T-helper 2 cell treated with Interferon-gamma antibody and Interleukin-4, amounts not matched to agents 100 ng/mL and 5 ng/mL, for 36 hours (primary cell): ENCODE results near the gene SLC12A7. TPM values are rescaled to one million over a fixed set of nuclear protein-coding genes. Genes with fewer than 3 reads are reported as not detected.

ENCODE experiments used
- intact Hi-C: fragments of 100-400 bp; cut with micrococcal nuclease; formaldehyde crosslinking; loops from one replicate; pipeline ENCODE4 v1.15.1; 2023
- total RNA-seq: library from RNA; stranded (reverse); gene quantifications from 2 replicates; pipeline ENCODE4 v1.2.3, GENCODE V29; 2022

SLC12A7 gene
- total RNA-seq, 1 donor from 2014 or later = 107 TPM

DNA sequence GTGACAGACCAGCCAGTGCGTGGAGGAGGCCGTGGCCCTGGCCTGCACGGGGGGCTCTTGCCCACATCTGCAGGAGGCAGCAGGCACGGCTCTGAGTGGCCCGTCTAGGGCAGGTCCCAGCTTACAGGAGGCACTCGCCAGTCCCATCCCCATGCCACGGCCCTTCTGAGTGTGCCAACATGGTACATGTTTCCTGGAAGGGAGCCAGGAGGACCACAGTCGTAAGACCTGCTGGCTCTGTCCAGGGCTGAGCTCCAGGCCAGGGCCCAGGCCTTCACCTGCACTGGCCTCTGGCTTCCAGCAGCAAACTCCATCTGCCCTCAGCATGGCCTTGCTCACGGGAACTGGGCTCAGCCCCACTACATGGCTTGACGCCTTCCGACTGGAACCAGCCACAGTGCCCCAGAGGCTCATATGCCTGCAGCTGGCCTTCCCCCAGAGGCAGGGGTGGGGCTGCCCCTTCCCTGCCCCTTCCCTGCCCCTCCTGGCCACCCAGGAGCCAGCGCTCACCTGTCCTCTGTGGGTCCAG lies 99.5 kb downstream of the SLC12A7 start:
- intact Hi-C loops = no loop called here

DNA sequence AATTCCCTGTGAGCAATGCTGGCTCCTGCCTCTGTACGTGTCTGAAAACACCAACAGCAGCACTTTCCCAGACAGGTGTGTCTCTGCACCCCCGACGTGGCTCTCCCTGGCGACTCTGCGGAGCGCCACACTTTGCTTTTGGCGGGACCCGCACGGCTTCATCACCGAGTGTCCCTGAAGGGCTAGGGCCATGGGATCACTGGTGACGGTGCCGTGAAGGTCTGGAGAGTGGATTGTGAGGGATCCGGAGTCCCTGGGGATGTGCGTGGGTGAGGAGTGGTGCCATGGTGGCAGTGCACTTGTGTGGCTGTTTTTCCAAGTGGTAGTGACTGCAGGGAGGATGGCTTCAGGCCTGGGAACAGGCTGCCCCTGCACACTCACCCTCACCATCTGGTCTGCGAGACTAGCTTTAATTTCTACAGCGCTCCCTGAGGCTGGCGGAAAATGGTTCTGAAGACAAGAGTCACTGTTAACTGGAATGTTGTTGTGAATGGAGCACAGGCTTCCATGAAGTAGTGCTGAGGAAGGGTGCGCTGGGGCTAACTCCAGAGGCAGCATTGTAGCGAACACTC lies 100.0 kb downstream of the SLC12A7 start:
- intact Hi-C loops = loop anchor here (1.0 kb wide), 1 partner anchor 89 kb away; no protein-coding TSS in a partner anchor

DNA sequence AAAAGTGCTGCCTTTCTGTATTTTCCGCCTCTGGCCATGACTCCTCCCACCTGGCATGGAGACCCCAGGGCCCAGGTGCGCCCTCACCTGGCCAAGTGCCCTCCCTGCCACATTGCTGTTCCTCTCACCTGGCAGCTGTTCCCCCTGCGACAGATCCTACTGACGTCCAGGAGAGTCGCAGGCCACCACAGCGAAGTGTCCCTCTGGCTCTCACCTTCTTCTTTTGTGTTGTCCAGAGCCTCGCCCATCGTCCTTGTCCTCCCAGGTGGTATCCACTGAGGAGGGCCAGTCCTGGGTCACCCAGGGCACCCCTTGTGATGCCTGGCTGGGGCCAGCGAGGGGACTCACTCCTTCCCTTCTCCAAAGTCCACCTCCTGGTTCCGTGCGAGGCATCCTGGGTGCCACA lies 100.6 kb downstream of the SLC12A7 start:
- intact Hi-C loops = loop anchor here (1.0 kb wide), 1 partner anchor 88 kb away; no protein-coding TSS in a partner anchor

DNA sequence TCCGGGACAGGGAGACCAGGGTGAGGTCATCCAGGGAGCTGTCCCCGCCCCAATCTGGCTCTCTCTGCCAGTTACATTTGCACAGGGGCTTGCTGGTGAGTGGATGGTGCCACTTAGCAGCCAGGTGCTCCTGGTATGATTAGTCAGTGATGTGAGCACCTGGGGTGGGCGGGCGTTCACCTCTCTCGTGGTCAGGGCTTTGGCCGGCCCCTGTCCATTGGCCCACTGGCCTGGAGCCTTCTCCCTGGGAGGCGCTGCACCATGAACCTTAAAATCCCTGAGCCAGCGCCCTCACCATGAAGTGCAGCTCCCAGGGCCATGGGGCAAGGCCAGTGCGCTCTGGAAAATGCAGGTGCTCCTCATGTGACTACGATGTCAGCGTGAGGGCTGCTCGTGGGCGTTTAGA lies 101.2 kb downstream of the SLC12A7 start:
- intact Hi-C loops = loop anchor here (1.0 kb wide), 1 partner anchor 87 kb away; no protein-coding TSS in a partner anchor

DNA sequence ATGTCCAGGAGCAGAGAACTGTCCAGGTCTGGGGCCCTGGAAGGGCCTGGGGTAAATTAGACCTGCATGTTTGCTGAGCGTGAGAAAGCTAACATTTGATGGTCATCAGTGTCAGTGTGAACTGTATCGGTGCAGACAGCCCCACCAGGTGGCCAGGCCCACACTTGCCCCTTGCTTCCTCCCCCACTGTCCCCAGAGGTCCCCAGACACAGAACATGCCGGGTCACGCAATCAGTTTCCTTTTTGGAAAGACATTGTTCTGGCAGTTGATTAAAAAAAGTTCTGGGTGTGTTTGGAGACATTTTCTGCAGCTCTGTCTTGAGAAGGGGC lies 101.7 kb downstream of the SLC12A7 start:
- intact Hi-C loops = no loop called here

DNA sequence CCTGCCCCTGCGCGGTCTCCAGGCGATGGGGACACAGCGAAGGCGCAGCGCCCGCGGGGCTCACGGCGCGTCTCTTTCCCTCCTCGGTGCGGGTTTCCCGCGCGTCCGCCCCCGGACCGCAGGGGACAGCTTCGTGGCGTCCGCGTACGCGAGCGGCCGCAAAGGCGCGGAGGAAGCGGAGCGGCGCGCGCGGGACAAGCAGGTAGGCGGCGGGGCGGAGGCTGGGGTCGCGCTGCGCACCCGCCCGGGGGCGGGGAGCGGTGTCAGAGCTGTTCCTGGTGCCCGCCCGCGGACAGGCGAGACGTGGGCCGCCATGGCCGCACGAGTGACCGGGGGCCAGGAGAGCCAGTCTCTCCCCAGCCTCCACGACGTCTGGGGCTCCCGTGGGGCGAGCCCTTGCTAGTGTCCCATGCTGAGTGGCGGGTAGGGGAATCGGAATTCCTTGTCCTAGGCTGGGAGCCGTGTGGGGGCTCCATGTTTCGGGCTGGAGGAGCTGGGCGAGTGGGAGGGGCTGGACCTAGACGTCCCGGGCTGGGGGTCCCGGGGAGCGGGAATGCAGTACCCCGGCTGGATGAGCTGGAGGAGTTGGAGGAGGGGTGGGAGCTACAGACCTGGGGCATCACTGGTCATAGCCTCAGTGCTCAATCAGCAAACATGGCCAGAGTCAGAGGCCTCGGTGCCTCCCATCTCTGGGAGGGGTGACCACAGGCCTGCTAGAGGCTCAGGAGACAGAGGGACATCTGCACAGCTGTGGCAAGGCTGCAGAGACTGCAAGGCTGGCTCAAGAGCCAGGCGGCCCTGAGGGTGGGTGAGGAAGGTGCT lies 102.3 kb downstream of the SLC12A7 start:
- intact Hi-C loops = loop anchor here (2.0 to 10.0 kb wide), 2 partner anchors 95 to 131 kb away; no protein-coding TSS in a partner anchor

DNA sequence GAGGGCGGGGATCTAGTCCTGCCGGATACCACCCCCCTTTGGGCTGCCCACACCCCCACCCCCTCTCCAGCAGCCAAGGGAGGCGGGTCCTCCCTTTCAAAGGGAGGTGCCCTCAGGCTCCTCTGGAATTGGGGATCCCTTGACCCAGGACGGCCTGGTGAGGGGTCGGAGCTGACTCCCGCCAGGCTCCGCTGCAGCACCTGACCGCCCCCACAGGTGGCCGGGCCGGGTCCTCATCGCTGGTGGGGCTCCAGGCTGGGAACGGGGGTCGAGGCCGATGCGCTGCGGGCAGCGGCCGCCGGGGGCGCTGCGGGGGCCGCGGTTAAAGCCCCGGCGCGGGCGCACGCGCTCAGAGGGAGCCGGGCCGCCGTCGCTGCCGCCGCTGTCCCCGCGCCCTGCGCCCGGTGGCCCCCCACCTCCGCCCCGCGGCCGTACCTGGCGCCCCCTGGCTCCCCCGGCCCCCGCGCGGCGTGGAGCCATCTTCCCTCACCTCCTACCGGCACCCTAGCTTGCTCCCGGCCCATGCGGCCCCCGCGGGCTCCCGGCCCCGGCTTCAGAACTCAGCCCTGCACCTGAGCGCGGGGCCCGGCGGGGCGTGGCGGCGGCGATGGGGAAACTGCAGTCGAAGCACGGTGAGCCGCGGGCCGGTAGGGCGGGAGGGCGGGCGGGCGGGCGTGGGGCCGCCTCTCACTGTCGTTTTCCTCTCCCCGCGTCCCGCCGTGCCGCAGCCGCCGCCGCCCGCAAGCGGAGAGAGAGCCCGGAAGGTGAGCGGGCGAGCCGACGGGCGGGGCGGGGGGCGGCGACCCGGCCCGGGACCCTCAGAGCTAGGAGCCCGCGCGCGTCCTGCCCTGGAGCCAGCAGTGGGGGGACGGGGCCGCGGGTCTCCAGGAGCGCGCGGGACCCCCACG lies 103.2 kb downstream of the SLC12A7 start, which contains the start of gene NKD2:
TSS of gene NKD2 (plus strand) at position 352 of the 908 bp plus-strand sequence. CDS start at position 608, 256 bp downstream.
- intact Hi-C loops = loop anchor here (2.0 to 10.0 kb wide), 2 partner anchors 96 to 132 kb away; no protein-coding TSS in a partner anchor

DNA sequence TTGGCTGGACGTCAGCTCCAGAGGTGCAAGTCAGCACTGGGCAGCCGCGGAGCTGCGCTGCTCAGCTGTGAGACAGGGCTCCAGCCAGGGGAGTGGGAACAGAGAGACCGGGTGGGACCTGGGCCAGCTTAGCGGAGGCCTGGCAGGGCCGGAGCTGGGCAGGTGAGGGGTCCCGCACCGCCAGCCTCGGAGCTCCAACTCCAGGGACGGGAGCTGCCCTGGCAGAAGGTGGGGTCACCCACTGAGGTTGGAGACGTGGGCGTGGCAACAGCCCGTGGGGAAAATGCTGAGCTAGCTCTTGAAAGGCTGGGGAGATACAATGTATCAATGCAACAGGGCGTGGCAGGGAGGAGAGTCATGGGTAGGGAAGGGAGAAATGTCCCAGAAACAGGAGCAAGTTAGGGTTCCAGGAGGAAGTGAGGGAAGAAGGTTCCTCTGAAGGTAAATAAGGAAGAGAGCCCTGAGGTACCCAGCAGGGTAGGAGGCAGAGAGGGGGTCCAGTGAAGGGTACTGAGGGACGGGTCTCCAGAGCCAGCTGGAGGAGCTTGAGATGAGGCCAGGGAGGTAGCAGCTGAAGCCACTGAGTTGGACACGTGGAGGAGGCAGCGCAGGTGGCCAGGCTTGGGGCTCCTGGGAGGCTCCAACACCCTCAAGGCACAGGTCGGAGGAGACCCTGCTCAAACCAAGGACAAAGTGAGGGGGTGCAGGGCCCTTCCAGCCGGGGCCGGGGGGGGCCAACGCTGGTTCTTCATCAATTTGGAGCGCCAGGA lies 104.0 kb downstream of the SLC12A7 start:
- intact Hi-C loops = loop anchor here (2.0 to 10.0 kb wide), 2 partner anchors 97 to 133 kb away; no protein-coding TSS in a partner anchor

DNA sequence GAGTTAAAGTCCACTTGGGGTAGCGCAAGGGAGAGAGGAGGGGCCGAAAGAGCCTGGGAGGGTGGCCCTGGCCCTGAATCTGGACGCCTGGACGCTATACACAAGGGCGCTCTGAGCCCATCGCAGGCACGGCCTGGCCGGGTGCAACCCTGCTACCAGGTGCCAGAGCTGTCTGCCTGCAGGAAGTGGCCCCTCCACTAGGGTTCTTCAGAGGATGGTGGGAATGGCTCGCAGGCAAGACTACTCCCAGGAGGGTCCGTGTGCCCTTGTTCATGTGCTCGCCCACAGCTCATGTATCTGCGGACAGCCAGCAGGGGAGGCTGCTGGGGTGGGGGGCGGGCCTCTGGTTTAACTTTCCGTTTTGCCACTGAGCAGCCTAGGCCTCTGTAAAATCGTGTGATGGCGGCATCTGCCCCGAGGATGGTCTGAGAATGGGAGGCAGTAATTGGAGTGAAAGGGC lies 104.6 kb downstream of the SLC12A7 start:
- intact Hi-C loops = loop anchor here (10.0 kb wide), 1 partner anchor 98 kb away; no protein-coding TSS in a partner anchor

DNA sequence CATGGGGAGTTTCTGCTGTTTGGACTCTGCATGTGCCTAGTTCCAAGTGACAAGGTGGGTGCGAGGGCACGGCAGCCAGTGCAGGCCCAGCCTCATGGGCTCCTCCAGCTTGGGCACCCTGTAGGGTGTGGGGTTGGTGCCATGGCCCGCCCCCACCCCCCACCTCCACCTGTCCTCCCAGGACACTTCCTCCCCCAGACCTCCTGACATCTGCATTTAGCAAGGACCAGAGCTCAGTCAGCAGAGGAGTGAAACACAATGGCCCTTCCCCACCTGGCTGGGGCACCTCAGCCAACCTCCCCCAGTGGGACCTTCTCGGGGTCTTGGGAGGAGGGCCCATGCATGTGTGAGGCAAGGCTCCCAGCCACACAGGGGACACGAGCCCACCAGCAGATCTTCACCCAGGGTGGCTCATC lies 105.2 kb downstream of the SLC12A7 start:
- intact Hi-C loops = loop anchor here (10.0 kb wide), 1 partner anchor 98 kb away; no protein-coding TSS in a partner anchor

DNA sequence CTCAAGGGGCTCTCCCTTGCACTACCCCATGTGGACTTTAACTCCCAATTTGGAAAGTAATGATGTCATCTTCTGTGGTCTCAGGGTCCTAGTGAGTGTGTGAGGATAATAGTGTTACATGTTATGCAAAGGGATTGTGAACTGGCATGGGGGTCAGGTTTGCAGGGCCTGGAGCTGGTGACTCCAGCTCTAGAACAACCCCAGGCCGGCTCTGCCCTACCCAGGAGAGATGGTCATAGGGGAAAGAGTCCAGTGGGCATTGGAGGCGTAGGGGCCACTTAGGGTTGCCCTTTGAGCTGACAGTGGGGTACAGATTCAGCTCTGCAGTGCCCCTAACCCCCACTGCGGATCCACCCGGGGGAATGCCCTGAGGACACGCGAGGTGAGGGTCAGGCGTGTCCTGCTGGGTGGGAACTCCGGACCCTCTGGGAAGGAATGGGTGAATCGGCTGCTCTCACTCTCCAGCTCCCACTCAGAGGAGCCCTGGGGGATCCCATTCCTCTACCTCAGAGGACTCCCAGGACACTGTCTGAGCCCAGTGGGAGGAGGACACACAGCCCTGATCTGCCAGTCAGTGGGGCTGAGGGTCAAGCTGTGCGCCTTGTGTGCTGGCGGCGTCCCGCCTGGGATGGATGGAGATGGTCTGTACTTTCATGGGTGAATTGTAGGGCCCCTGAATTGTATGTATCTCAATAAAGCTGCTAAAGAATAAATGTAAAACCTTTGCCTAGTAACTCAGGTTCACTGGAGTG lies 105.8 kb downstream of the SLC12A7 start:
- intact Hi-C loops = loop anchor here (2.0 to 10.0 kb wide), 2 partner anchors 41 to 99 kb away; no protein-coding TSS in a partner anchor

DNA sequence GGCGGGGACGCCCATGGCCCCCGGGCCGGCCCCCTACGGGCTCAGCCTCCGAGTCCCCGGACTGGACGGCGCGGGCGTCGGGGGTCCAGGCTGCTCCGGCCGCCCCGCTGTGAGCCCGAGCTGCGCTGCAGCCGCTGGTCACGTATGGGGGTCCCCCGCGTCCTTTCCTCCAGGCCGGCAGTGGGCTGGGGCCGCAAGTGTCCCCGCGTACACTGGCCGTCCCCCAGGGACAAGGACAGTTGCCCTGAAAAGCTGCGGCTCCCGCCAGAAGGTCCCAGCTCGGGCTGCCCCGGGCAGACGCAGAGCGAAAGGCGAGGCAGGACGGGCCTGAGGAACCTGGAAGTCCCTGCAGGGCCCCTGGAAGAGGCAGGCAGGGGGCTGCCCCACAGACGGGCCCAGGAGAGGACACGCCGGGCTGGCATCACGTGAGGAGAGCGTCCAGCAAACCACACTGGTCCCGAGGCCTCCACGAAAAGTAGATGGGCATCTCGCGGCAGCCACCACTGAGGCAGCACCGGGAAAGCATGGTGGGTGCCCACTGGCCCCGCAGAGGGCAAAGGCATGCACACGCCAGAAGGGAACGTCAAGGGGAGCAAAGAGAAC lies 106.5 kb downstream of the SLC12A7 start:
- intact Hi-C loops = loop anchor here (2.0 to 10.0 kb wide), 2 partner anchors 41 to 99 kb away; no protein-coding TSS in a partner anchor

DNA sequence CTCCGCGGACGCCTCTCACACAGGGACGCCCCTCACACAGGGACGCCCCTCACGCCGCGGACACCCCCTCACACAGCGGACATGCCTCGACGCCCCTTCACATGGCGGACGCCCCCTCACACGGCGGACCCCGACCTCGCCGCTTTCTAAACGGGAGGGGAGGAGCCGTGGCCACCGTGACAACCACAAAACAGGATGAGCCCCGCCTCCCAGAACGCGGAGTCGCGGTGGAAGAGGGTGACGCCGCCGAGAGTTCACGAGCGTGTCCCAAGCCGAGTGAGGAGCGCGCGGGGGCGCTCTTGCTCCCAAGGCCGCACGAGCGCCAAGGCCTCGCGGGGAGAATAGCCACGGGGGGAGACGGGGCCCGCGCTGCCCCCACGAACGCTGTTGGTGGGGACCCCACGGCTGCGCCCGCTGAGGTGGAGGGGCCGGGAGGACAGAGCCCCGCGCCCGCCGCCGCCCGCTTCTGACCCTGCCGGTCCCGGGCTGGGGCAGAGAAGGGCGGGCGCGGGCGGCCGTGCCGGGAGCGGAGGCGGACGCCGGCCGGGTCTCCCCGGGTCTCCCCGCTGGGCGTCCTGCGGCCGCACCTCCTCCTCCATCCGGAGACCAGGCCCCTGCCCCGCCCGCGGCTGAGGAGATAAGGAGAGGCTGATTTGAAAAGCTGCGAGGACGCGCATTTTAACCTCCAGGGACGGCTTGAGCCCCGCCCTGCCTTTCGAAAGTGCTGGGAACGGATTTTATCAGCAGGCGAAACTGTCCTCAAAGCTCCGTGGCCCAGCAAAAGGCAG lies 107.2 kb downstream of the SLC12A7 start:
- intact Hi-C loops = loop anchor here (2.0 to 10.0 kb wide), 2 partner anchors 40 to 100 kb away; no protein-coding TSS in a partner anchor

DNA sequence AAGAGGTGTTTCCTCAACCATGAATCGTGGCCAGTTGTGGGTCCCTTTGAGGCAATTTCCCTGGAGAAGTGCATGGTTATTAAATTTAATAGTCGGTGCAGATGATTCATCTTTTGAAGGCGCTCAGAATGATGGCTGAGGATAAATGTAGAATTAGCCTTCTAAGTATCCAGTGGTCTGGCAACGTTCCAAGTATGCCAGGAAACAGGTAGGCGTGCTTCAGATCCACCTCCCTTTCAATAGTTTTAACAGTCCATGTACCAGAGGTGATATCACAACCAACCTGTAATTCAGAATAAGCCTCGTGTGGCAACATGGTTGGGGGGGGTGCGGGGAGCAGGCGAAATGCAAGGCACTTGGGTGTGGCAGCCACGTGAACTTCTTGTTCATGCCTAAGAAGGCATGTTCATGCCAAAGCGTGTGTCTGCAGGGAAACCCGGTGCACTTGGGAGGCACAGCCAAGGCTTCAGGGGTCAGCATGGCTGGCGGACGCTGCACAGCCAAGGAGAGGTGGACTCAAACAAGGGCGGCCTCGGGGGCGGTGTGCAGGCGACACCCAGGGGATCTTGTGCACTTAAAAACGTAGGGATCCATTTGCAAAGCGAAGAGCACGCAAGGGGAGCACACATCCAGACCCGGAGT lies 108.4 kb downstream of the SLC12A7 start:
- intact Hi-C loops = loop anchor here (10.0 kb wide), 1 partner anchor 101 kb away; no protein-coding TSS in a partner anchor

DNA sequence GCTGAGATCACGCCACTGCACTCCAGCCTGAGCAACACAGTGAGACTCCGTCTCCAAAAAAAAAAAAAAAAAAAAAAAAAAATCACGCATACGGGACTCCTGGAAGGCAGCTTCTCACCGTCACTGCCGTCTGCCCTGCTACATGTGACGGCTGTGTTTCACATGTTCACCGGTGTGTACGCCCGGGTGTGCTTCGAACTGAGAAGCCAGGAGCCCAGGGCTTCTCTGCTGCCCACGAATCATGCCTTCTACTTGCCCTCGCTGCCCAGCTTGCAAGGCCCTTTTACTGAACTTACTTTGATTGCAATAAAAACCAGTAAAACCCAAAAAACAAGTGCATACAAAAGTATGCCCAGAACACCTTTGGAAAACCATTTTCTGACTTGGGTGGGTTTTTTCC lies 109.0 kb downstream of the SLC12A7 start:
- intact Hi-C loops = loop anchor here (10.0 kb wide), 1 partner anchor 102 kb away; no protein-coding TSS in a partner anchor

DNA sequence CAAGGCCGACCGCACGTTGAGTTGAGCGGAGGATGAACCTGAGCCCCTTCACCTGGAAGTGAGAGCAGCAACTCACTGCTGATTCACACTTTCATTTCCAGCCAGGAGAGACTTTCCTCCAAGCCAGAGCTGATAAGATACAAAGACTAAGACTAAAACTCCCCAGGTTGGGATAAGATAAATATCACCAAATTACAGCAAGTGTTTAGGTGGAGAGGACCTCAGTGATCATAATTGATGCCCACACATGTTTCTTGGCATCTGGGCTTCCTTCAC lies 109.7 kb downstream of the SLC12A7 start:
- intact Hi-C loops = loop anchor here (10.0 kb wide), 1 partner anchor 103 kb away; no protein-coding TSS in a partner anchor
